Astrocyte of the cerebellum (primary cell): ENCODE results near the gene ASB16.

Source experiments
- DNase-seq: peaks from one replicate; pipeline ENCODE4 v3.0.0-alpha.2; 2011; ENCODE audit warnings: low read depth
- H3K4me3 ChIP-seq: 2 replicates; pipeline ENCODE4 v1.5.1; 2011; ENCODE audit warnings: mild to moderate bottlenecking, low read depth, low read length, moderate library complexity
- CTCF ChIP-seq: IDR thresholded peaks from 2 replicates; pipeline ENCODE4 v1.5.1; 2012; ENCODE audit warnings: low read length, low read depth, moderate library complexity, mild to moderate bottlenecking; ENCODE audit errors: missing control alignments
- in situ Hi-C: cut with HindIII; loops from 2 replicates; pipeline ENCODE4 v1.10.0; 2017; ENCODE audit warnings: low sequenced_read_pairs

ASB16 gene

GRCh38 chr17:44223541-44224071 is 53.1 kb downstream of the ASB16 start:
- no peak for TF ChIP-seq CTCF
- in situ Hi-C loops: no loop called here
- no peak overlapping the region for H3K4me3 ChIP-seq
- DNase-seq: peak; percentile 65
